HCT116 (cell line): ENCODE results near the gene IGF2R. TPM values are rescaled to one million over a fixed set of nuclear protein-coding genes. Genes with fewer than 3 reads are reported as not detected.

Experiments
- ATAC-seq: fragments of 200-7000 bp; cut with Tn5 transposase; 2 replicates; pipeline ENCODE4 v1.9.1; 2020; ENCODE audit warnings: mild to moderate bottlenecking, moderate library complexity
- BruUV-seq: library from RNA; stranded (reverse); fragments of 400-500 nt; replicated peaks from 2 replicates; lab custom pipeline; 2021; lab: Mats Ljungman, UMichigan
- CTCF ChIA-PET: fragments of 300-600 bp; sonication (Branson Sonifier 250); formaldehyde crosslinking; loops from one replicate; lab custom pipeline; 2021; ENCODE audit warnings: antibody characterized with exemption; lab: Charles Lee
- POLR2A ChIA-PET: fragments of 300-600, 350-600 bp; sonication (Branson Sonifier 250); formaldehyde crosslinking; loops from one replicate; lab custom pipeline; 2021; ENCODE audit warnings: antibody characterized with exemption; lab: Charles Lee
- RAD21 ChIA-PET, 2 experiments: fragments of 300-600 bp; sonication (Branson Sonifier 250); formaldehyde crosslinking; loops; one replicate each; lab custom pipeline; 2023; ENCODE audit warnings: low total read pairs in 2 of 2; ENCODE audit not compliant: uncharacterized antibody in 2 of 2, unreplicated experiment in 2 of 2, low non-redundant PET in 1 of 2; lab: Charles Lee
- DNase-seq: peaks from one replicate; pipeline ENCODE4 v3.0.0-alpha.2; 2010; ENCODE audit warnings: low read depth, low spot score
- H2AFZ ChIP-seq: fragments of 200-600 bp; shearing (Covaris generic), sonication (generic); 2 replicates; pipeline ENCODE4 v1.6.1; 2017; ENCODE audit warnings: low read depth, mixed run types, mixed read lengths, antibody characterized with exemption, low read length; ENCODE audit not compliant: poor library complexity, severe bottlenecking
- H3K27ac ChIP-seq: 2 replicates; pipeline ENCODE4 v1.5.1; 2012; ENCODE audit warnings: low read depth, low read length
- H3K27me3 ChIP-seq: fragments of 200-600 bp; sonication (generic); 2 replicates; pipeline ENCODE4 v1.6.1; 2016; ENCODE audit warnings: mixed run types, low read length, mixed read lengths; ENCODE audit not compliant: insufficient read depth
- H3K36me3 ChIP-seq, 2 experiments: fragments of 200-500 bp in 1 of 2; fragments of 200-600 bp in 1 of 2; sonication (Bioruptor generic) in 1 of 2; sonication (generic) in 1 of 2; 2 replicates each; pipeline versions ENCODE4 v1.5.1 to v1.6.1; 2014 to 2016; ENCODE audit warnings: low read length in 2 of 2, inconsistent platforms in 1 of 2, mixed read lengths in 1 of 2, mixed run types in 1 of 2; ENCODE audit not compliant: insufficient read depth in 2 of 2, control insufficient read depth in 1 of 2
- H3K4me1 ChIP-seq, 2 experiments: fragments of 200-600 bp in 1 of 2; sonication (generic) in 1 of 2; 2 replicates each; pipeline versions ENCODE4 v1.5.1 to v1.6.1; 2012 to 2017; ENCODE audit warnings: low read length in 2 of 2, inconsistent platforms in 1 of 2, mild to moderate bottlenecking in 1 of 2, mixed read lengths in 1 of 2, mixed run types in 1 of 2, moderate library complexity in 1 of 2; ENCODE audit not compliant: insufficient read depth in 2 of 2, control insufficient read depth in 1 of 2
- H3K4me2 ChIP-seq: fragments of 200-600 bp; sonication (generic); 2 replicates; pipeline ENCODE4 v1.6.1; 2017; ENCODE audit warnings: mixed run types, low read length, mixed read lengths
- H3K4me3 ChIP-seq, 2 experiments: fragments of 200-600 bp in 1 of 2; sonication (generic) in 1 of 2; replicated peaks in 1 of 2; 2 replicates each; pipeline ENCODE4 v1.5.1; 2011 to 2016; ENCODE audit warnings: low read length in 2 of 2, control low read depth in 1 of 2, low read depth in 1 of 2, mild to moderate bottlenecking in 1 of 2, mixed read lengths in 1 of 2, mixed run types in 1 of 2
- H3K79me2 ChIP-seq: fragments of 200-600 bp; sonication (generic); 2 replicates; pipeline ENCODE4 v1.6.1; 2017; ENCODE audit warnings: mild to moderate bottlenecking, mixed run types, low read length, moderate library complexity, mixed read lengths; ENCODE audit not compliant: insufficient read depth
- H3K9ac ChIP-seq: fragments of 200-600 bp; sonication (generic); 2 replicates; pipeline ENCODE4 v1.6.1; 2016; ENCODE audit warnings: low read length, mixed read lengths
- H3K9me2 ChIP-seq: fragments of 200-600 bp; sonication (generic), shearing (Covaris generic); 2 replicates; pipeline ENCODE4 v1.6.1; 2017; ENCODE audit warnings: mixed run types, mild to moderate bottlenecking, moderate library complexity; ENCODE audit not compliant: insufficient read depth
- H3K9me3 ChIP-seq, 2 experiments: fragments of 200-500 bp in 1 of 2; fragments of 200-600 bp in 1 of 2; sonication (Bioruptor generic) in 1 of 2; sonication (generic) in 1 of 2; 2 replicates each; pipeline ENCODE4 v1.6.1; 2014 to 2017; ENCODE audit warnings: low read length in 2 of 2, mixed read lengths in 2 of 2, inconsistent platforms in 1 of 2, low read depth in 1 of 2, mild to moderate bottlenecking in 1 of 2, mixed run types in 1 of 2, moderate library complexity in 1 of 2; ENCODE audit not compliant: control insufficient read depth in 1 of 2, insufficient read depth in 1 of 2
- H4K20me1 ChIP-seq: fragments of 200-600 bp; sonication (generic), shearing (Covaris generic); 2 replicates; pipeline ENCODE4 v1.6.1; 2017; ENCODE audit warnings: mixed run types, mild to moderate bottlenecking, moderate library complexity; ENCODE audit not compliant: insufficient read depth
- ATF3 ChIP-seq: IDR thresholded peaks from 2 replicates; pipeline ENCODE4 v1.6.1; 2012
- CEBPB ChIP-seq: IDR thresholded peaks from 2 replicates; pipeline ENCODE4 v1.6.1; 2012; ENCODE audit warnings: low read depth
- CTCF ChIP-seq, 3 experiments: fragments of 200-600 bp in 1 of 3; sonication (generic) in 1 of 3; IDR thresholded peaks in 2 of 3; conservative IDR thresholded peaks in 1 of 3; 2 replicates each; pipeline ENCODE4 v1.5.1; 2012 to 2017; ENCODE audit warnings: low read depth in 2 of 3, low read length in 2 of 3, antibody characterized with exemption in 1 of 3, borderline replicate concordance in 1 of 3, control low read depth in 1 of 3, mild to moderate bottlenecking in 1 of 3, mixed read lengths in 1 of 3, mixed run types in 1 of 3, moderate library complexity in 1 of 3; ENCODE audit not compliant: insufficient read depth in 1 of 3
- JUND ChIP-seq: IDR thresholded peaks from 2 replicates; pipeline ENCODE4 v1.6.1; 2012
- MAX ChIP-seq: IDR thresholded peaks from 2 replicates; pipeline ENCODE4 v1.6.1; 2012
- POLR2A ChIP-seq: IDR thresholded peaks from 2 replicates; pipeline ENCODE4 v1.7.0; 2011; ENCODE audit warnings: borderline replicate concordance; ENCODE audit not compliant: insufficient read depth, insufficient read length; ENCODE audit errors: extremely low read depth
- SRF ChIP-seq: IDR thresholded peaks from 2 replicates; pipeline ENCODE4 v1.6.1; 2012; ENCODE audit warnings: low read depth
- TCF7L2 ChIP-seq: IDR thresholded peaks from 2 replicates; pipeline ENCODE4 v1.7.0; 2011; ENCODE audit warnings: borderline replicate concordance, inconsistent platforms; ENCODE audit not compliant: insufficient read depth, insufficient read length; ENCODE audit errors: extremely low read depth
- ZNF274 ChIP-seq: fragments of 200-500 bp; sonication (Bioruptor generic); IDR thresholded peaks from 2 replicates; pipeline ENCODE4 v1.6.1; 2014; ENCODE audit warnings: mild to moderate bottlenecking, low read depth, low read length, inconsistent platforms
- intact Hi-C: fragments of 100-400 bp; cut with micrococcal nuclease; formaldehyde crosslinking; loops from 2 replicates; pipeline ENCODE4 v1.10.0; 2022
- total RNA-seq: library from RNA; stranded (reverse); gene quantifications from one replicate; pipeline ENCODE4 v1.2.1, GENCODE V29; 2021; ENCODE audit not compliant: unreplicated experiment

Gene IGF2R
- total RNA-seq, 1 experiment from 2014 or later = 37.0 TPM

GRCh38 chr6:160093061-160093460 is 124.2 kb downstream of the IGF2R start (continued):
- TF ChIP-seq MAX = no peak
- TF ChIP-seq ATF3 = no peak
- no peak for TF ChIP-seq CTCF (IDR thresholded peaks at IDR 0.05 in 2 of 3, conservative IDR thresholded peaks at IDR 0.05 in 1 of 3; ENCODE audit: borderline replicate concordance in 1 of 3, insufficient read depth in 1 of 3, low read depth in 2 of 3, low read length in 2 of 3)
- TF ChIP-seq JUND = no peak
- TF ChIP-seq, all 23 proteins: peak for 0

- no TSS peak for BruUV-seq
- Histone ChIP-seq H3K79me2 (no peaks in the 10 kb centered on the region), H3K9ac (no peak overlapping the region), H3K27ac (no peak overlapping the region), H3K4me1 (no peaks in the 10 kb centered on the region), H3K27me3 (no peaks in the 10 kb centered on the region), H3K9me2 (no peaks in the 10 kb centered on the region), H4K20me1 (no peaks in the 10 kb centered on the region), H3K36me3 (peaks cover 10 to 27% of the 10 kb centered on the region in 2 experiments; a peak in 3 of 4 replicates), H3K9me3 (no peaks in the 10 kb centered on the region), H3K4me3 (no peak overlapping the region), H3K4me2 (no peak overlapping the region), H2AFZ (no peak overlapping the region)
- ChIA-PET RAD21 (no interaction called here), POLR2A (no interaction called here), CTCF (no interaction called here)
- intact Hi-C loops = no loop called here
- no peak for DNase-seq
- no peak for ATAC-seq
- TF ChIP-seq CEBPB = no peak
- TF ChIP-seq MAX = no peak
- no peak for TF ChIP-seq ZNF274
- TF ChIP-seq SRF = no peak
- no peak for TF ChIP-seq POLR2A
- no peak for TF ChIP-seq TCF7L2
- no peak for TF ChIP-seq CTCF (IDR thresholded peaks at IDR 0.05 in 2 of 3, conservative IDR thresholded peaks at IDR 0.05 in 1 of 3; ENCODE audit: borderline replicate concordance in 1 of 3, insufficient read depth in 1 of 3, low read depth in 2 of 3, low read length in 2 of 3)
- no peak for TF ChIP-seq JUND
Measured at GRCh38 chr6:160093946-160094345, 125.1 kb downstream of the IGF2R start.
